ENCODE data around the gene SNCG.

GRCh38 chr10:86942441-86943315, 15.7 kb upstream of the SNCG start:
- TF ChIP-seq CTCF (conservative IDR thresholded peaks at IDR 0.05) (no peak), EZH2 (IDR thresholded peaks at IDR 0.05; ENCODE audit: low read depth) (no peak)

Data from PC-9 (cell line).